ENCODE measurements around the gene OCA2. TPM values are rescaled to one million over a fixed set of nuclear protein-coding genes. Genes with fewer than 3 reads are reported as not detected.

The OCA2 gene
- total and polyA plus RNA-seq, 7 donors, result 0.36 to 0.41 TPM; not detected in 5

GRCh38 chr15:28129231-28129848, 30.2 kb upstream of the OCA2 start:
- Histone ChIP-seq H3K9me3 (no peaks in the 10 kb centered on the region), H3K27me3 (no peaks in the 10 kb centered on the region), H3K4me1 (no peaks in the 10 kb centered on the region), H3K36me3 (peaks cover 16 to 85% (median 30%) of the 10 kb centered on the region in 4 donors), H3K4me3 (no peak overlapping the region), H3K27ac (no peak overlapping the region)
- no peak for DNase-seq
- 97% methylated on average over 9 of the region's 9 CpGs for WGBS, 2 donors
- intact Hi-C loops (cut with DNase I), result no loop called here
- TF ChIP-seq, protein P1, sequence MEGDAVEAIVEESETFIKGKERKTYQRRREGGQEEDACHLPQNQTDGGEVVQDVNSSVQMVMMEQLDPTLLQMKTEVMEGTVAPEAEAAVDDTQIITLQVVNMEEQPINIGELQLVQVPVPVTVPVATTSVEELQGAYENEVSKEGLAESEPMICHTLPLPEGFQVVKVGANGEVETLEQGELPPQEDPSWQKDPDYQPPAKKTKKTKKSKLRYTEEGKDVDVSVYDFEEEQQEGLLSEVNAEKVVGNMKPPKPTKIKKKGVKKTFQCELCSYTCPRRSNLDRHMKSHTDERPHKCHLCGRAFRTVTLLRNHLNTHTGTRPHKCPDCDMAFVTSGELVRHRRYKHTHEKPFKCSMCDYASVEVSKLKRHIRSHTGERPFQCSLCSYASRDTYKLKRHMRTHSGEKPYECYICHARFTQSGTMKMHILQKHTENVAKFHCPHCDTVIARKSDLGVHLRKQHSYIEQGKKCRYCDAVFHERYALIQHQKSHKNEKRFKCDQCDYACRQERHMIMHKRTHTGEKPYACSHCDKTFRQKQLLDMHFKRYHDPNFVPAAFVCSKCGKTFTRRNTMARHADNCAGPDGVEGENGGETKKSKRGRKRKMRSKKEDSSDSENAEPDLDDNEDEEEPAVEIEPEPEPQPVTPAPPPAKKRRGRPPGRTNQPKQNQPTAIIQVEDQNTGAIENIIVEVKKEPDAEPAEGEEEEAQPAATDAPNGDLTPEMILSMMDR (IDR thresholded peaks at IDR 0.05), result no peak
- TF ChIP-seq EP300 (IDR thresholded peaks at IDR 0.05) (no peak), POLR2AphosphoS5 (IDR thresholded peaks at IDR 0.05) (no peak), POLR2A (IDR thresholded peaks at IDR 0.05) (no peak)

DNA sequence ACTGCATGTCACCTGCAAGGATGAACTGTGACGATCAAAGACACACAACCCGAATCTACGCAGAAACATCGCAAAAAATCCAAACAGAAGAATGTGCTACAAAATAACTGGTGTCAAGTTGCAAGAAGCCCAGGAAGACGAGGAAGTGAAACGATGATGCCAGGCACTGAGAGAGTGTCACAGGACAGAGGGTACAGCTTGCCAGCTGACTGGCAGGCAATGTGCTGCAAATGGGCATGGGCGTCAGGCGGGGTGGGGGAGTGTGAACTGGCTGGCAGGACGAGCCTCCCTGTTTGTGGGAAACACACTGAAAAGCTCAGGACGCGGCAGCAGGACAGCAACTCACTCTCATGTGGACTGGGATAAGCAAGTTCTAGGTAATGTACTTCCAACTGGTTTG, 28.9 kb upstream of the OCA2 start:
- WGBS, 2 donors, result 88 to 90% methylated on average over 11 of the region's 11 CpGs
- DNase-seq, result no peak
- TF ChIP-seq POLR2A (IDR thresholded peaks at IDR 0.05) (no peak), EP300 (IDR thresholded peaks at IDR 0.05) (no peak), POLR2AphosphoS5 (IDR thresholded peaks at IDR 0.05) (no peak)
- TF ChIP-seq, protein P1 (IDR thresholded peaks at IDR 0.05), result no peak
- no peak overlapping the region for H3K27ac ChIP-seq
- intact Hi-C loops (cut with DNase I), result no loop called here
- H3K27me3 ChIP-seq, result no peaks in the 10 kb centered on the region
- H3K4me3 ChIP-seq, result no peak overlapping the region
- no peaks in the 10 kb centered on the region for H3K9me3 ChIP-seq
- H3K4me1 ChIP-seq, result no peaks in the 10 kb centered on the region
- peaks cover 16 to 88% (median 38%) of the 10 kb centered on the region in 4 donors for H3K36me3 ChIP-seq

- TF ChIP-seq POLR2AphosphoS5 (IDR thresholded peaks at IDR 0.05), result no peak
- TF ChIP-seq, protein P1 (IDR thresholded peaks at IDR 0.05), result no peak
- TF ChIP-seq EP300 (IDR thresholded peaks at IDR 0.05), result no peak
- TF ChIP-seq POLR2A (IDR thresholded peaks at IDR 0.05), result no peak
- Histone ChIP-seq H3K36me3 (peaks cover 15 to 89% (median 33%) of the 10 kb centered on the region in 4 donors), H3K27ac (no peak overlapping the region), H3K4me3 (no peak overlapping the region), H3K27me3 (no peaks in the 10 kb centered on the region), H3K9me3 (no peaks in the 10 kb centered on the region), H3K4me1 (no peaks in the 10 kb centered on the region)
- 79 to 87% methylated on average over 11 of the region's 11 CpGs for WGBS, 2 donors
- no peak for DNase-seq
- intact Hi-C loops (cut with DNase I), result no loop called here
Measured at GRCh38 chr15:28127036-28127435, 27.9 kb upstream of the OCA2 start.

DNA sequence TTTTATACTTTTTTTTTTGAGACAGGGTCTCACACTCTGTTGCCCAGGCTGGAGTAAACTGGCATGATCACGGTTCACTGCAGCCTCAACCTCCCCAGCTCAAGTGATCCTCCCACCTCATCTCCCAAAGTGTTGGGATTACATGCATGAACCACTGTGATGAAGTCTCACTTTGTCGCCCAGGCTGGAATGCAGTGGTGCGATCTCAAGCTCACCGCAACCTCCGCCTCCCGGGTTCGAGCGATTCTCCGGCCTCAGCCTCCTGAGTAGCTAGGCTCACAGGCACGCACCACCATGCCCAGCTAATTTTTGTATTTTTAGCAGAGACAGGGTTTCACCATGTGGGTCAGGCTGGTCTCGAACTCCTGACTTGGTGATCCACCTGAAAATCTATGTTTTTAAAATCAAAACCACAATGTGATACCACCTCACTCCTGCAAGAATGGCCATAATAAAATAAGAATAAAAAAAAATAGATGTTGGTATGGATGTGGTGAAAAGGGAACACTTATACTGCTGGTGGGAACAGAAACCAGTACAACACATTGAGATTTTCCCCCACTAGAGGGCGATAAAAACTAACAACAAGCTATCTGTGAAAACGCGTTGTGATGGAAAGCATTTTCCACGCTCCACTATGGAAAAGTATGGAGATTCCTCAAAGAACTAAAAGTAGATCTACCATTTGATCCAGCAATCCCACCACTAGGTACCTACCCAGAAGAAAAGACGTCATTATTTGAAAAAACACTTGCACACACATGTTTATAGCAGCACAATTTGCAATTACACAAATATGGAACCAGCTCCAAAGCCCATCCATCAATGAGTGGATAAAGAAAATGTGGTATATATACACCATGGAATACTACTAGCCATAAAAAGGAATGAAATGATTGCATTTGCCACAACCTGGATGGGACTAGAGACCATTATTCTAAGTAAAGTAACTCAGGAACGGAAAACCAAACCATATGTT, 26.8 kb upstream of the OCA2 start:
- no peak for TF ChIP-seq POLR2AphosphoS5 (IDR thresholded peaks at IDR 0.05)
- TF ChIP-seq, protein P1 (IDR thresholded peaks at IDR 0.05), result peak in 2 of 4 experiments; percentile 25 to 56
- Histone ChIP-seq H3K4me1 (no peaks in the 10 kb centered on the region), H3K36me3 (peaks cover 9 to 87% (median 28%) of the 10 kb centered on the region in 4 donors), H3K27me3 (no peaks in the 10 kb centered on the region), H3K4me3 (no peak overlapping the region), H3K27ac (no peak overlapping the region), H3K9me3 (no peaks in the 10 kb centered on the region)
- no peak for DNase-seq
- WGBS, 2 donors, result 68 to 76% methylated on average over 17 of the region's 17 CpGs
- intact Hi-C loops (cut with DNase I), result no loop called here
